Measurements from ENCODE around the gene PIPOX.

PIPOX gene

GRCh38 chr17:29099527-29099926 lies 56.6 kb downstream of the PIPOX start:
- DNase-seq (ENCODE audit: low read depth in 2 of 2) = no peak

GRCh38 chr17:29100296-29100695 lies 57.4 kb downstream of the PIPOX start:
- no peak for DNase-seq (ENCODE audit: low read depth in 2 of 2)

- no peak for DNase-seq (ENCODE audit: low read depth in 2 of 2)
Measured at GRCh38 chr17:29102046-29102445, 59.1 kb downstream of the PIPOX start.

- no peak for DNase-seq (ENCODE audit: low read depth in 2 of 2)
Measured at GRCh38 chr17:29102741-29103181, 59.8 kb downstream of the PIPOX start.

GRCh38 chr17:29103341-29103740 lies 60.4 kb downstream of the PIPOX start:
- no peak for DNase-seq (ENCODE audit: low read depth in 2 of 2)

Data from stimulated activated CD8-positive, alpha-beta memory T cell treated with anti-CD3 and anti-CD28 coated beads, Interleukin-2, amount 100 ng/mL, for 48 hours (primary cell).